ENCODE results near the gene TRMT61B. TPM values are rescaled to one million over a fixed set of nuclear protein-coding genes. Genes with fewer than 3 reads are reported as not detected.

TRMT61B gene
- total and polyA plus RNA-seq, 10 of the 15 experiments (the other 5 are each of a cell fraction or from before 2014, with no cell fraction given) = 12.8 to 23.7 (median 18.1) TPM

DNA sequence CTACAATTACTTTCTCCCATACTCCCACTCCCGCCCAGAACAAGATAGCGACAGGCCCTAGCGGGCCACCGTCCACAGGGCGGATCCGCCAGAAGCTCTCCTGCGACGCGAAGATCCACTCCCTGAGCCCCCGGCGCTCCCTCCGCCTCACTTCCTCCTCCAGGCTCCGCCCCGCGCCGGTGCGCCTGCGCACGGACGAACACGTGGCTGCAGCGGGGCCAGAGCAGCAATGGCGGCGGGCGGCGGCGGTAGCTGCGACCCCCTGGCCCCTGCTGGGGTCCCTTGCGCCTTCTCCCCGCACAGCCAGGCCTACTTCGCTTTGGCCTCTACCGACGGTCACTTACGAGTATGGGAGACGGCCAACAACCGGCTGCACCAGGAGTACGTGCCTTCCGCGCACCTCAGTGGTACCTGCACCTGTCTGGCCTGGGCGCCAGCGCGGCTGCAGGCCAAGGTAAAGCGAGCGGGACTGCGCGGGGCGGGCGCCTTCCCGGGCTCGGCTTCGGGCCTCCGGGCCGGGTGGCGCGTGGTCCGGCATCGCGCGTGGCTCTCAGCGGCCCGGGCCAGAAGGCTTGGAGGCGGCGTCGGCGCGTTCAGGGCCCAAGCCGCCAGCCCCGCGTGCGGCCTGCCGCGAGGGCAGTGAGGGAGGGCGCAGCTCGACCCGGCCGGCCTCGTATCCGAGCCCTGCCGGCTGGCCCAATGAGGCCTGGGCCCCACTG, 24.5 kb upstream of the TRMT61B start, which contains the start of gene WDR43 (continued):
- TF ChIP-seq SPI1 (IDR thresholded peaks at IDR 0.05; ENCODE audit: borderline replicate concordance, insufficient read depth, low read depth, low read length) (peak; percentile 86), BACH1 (IDR thresholded peaks at IDR 0.05; ENCODE audit: borderline replicate concordance) (peak; percentile 53; the same call in 1 of the 2 replicates), SIX5 (IDR thresholded peaks at IDR 0.05; ENCODE audit: low read depth, low read length, severe bottlenecking) (peak; percentile 39), EED (IDR thresholded peaks at IDR 0.05; ENCODE audit: low read depth) (no peak), TCF7 (IDR thresholded peaks at IDR 0.05; ENCODE audit: borderline replicate concordance) (no peak), CBFB (IDR thresholded peaks at IDR 0.05; ENCODE audit: low read depth) (no peak), YY1 (IDR thresholded peaks at IDR 0.05; ENCODE audit: low read depth, low read length) (peak; percentile 98), BCL11A (IDR thresholded peaks at IDR 0.05; ENCODE audit: low read depth, low read length) (no peak), NFYB (IDR thresholded peaks at IDR 0.05; ENCODE audit: insufficient read depth, low read depth, low read length) (no peak), BHLHE40 (IDR thresholded peaks at IDR 0.05; ENCODE audit: borderline replicate concordance in 1 of 2, low read depth in 2 of 2, low read length in 1 of 2) (peak in 1 of 2 experiments; percentile 36; a peak in 1 of 4 replicates), CREM (IDR thresholded peaks at IDR 0.05; ENCODE audit: low read depth) (peak; percentile 90), PAX5 (IDR thresholded peaks at IDR 0.05; ENCODE audit: borderline replicate concordance, low read depth, low read length) (peak; percentile 16; the same call in 1 of the 2 replicates), MYB (IDR thresholded peaks at IDR 0.05; ENCODE audit: borderline replicate concordance, low read depth, low read length) (no peak), SMAD5 (IDR thresholded peaks at IDR 0.05; ENCODE audit: low read depth) (peak; percentile 89), WRNIP1 (IDR thresholded peaks at IDR 0.05; ENCODE audit: borderline replicate concordance, low read depth, low read length) (no peak)
- TF ChIP-seq, protein P1, sequence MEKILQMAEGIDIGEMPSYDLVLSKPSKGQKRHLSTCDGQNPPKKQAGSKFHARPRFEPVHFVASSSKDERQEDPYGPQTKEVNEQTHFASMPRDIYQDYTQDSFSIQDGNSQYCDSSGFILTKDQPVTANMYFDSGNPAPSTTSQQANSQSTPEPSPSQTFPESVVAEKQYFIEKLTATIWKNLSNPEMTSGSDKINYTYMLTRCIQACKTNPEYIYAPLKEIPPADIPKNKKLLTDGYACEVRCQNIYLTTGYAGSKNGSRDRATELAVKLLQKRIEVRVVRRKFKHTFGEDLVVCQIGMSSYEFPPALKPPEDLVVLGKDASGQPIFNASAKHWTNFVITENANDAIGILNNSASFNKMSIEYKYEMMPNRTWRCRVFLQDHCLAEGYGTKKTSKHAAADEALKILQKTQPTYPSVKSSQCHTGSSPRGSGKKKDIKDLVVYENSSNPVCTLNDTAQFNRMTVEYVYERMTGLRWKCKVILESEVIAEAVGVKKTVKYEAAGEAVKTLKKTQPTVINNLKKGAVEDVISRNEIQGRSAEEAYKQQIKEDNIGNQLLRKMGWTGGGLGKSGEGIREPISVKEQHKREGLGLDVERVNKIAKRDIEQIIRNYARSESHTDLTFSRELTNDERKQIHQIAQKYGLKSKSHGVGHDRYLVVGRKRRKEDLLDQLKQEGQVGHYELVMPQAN (conservative IDR thresholded peaks at IDR 0.05) = peak; percentile 91
- TF ChIP-seq, protein P2, sequence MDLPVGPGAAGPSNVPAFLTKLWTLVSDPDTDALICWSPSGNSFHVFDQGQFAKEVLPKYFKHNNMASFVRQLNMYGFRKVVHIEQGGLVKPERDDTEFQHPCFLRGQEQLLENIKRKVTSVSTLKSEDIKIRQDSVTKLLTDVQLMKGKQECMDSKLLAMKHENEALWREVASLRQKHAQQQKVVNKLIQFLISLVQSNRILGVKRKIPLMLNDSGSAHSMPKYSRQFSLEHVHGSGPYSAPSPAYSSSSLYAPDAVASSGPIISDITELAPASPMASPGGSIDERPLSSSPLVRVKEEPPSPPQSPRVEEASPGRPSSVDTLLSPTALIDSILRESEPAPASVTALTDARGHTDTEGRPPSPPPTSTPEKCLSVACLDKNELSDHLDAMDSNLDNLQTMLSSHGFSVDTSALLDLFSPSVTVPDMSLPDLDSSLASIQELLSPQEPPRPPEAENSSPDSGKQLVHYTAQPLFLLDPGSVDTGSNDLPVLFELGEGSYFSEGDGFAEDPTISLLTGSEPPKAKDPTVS (IDR thresholded peaks at IDR 0.05; ENCODE audit: low read depth, low read length) = no peak
- TF ChIP-seq, protein P3, sequence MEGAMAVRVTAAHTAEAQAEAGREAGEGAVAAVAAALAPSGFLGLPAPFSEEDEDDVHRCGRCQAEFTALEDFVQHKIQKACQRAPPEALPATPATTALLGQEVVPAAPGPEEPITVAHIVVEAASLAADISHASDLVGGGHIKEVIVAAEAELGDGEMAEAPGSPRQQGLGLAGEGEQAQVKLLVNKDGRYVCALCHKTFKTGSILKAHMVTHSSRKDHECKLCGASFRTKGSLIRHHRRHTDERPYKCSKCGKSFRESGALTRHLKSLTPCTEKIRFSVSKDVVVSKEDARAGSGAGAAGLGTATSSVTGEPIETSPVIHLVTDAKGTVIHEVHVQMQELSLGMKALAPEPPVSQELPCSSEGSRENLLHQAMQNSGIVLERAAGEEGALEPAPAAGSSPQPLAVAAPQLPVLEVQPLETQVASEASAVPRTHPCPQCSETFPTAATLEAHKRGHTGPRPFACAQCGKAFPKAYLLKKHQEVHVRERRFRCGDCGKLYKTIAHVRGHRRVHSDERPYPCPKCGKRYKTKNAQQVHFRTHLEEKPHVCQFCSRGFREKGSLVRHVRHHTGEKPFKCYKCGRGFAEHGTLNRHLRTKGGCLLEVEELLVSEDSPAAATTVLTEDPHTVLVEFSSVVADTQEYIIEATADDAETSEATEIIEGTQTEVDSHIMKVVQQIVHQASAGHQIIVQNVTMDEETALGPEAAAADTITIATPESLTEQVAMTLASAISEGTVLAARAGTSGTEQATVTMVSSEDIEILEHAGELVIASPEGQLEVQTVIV (IDR thresholded peaks at IDR 0.05; ENCODE audit: borderline replicate concordance, partially characterized antibody) = peak; percentile 84

Measured in GM12878 (cell line).